Bronchus fibroblast of lung (primary cell): Measurements from ENCODE around the gene CASP12. TPM values are rescaled to one million over a fixed set of nuclear protein-coding genes. Genes with fewer than 3 reads are reported as not detected.

Experiments used
- total RNA-seq: library from RNA; depleted of rRNA; stranded (reverse); fragments of >200 nt; gene quantifications from 2 replicates; pipeline ENCODE4 v1.2.3, GENCODE V29; 2015

CASP12 gene
- not detected in 2 replicates for total RNA-seq

GRCh38 chr11:104897891-104898684 lies at the start of gene CASP12:
Gene CASP12, minus strand, starts transcription at chr11:104898460.

Other genes starting within 250 kb of the CASP12 start
- 104 and 120 TPM in 2 replicates for gene CASP4, start 70.1 kb upstream of the CASP12 start, total RNA-seq
- gene CASP5, start 124.7 kb upstream of the CASP12 start, total RNA-seq, result not detected in 2 replicates
- gene CASP1, start 136.7 kb upstream of the CASP12 start, total RNA-seq, result 19.3 and 23.9 TPM in 2 replicates
- gene CARD16, start 146.9 kb upstream of the CASP12 start, total RNA-seq, result 30.8 and 38.8 TPM in 2 replicates
- not detected in 2 replicates for gene CARD18, start 241.3 kb upstream of the CASP12 start, total RNA-seq